Measurements from ENCODE around the gene SMAD7.

The SMAD7 gene

DNA sequence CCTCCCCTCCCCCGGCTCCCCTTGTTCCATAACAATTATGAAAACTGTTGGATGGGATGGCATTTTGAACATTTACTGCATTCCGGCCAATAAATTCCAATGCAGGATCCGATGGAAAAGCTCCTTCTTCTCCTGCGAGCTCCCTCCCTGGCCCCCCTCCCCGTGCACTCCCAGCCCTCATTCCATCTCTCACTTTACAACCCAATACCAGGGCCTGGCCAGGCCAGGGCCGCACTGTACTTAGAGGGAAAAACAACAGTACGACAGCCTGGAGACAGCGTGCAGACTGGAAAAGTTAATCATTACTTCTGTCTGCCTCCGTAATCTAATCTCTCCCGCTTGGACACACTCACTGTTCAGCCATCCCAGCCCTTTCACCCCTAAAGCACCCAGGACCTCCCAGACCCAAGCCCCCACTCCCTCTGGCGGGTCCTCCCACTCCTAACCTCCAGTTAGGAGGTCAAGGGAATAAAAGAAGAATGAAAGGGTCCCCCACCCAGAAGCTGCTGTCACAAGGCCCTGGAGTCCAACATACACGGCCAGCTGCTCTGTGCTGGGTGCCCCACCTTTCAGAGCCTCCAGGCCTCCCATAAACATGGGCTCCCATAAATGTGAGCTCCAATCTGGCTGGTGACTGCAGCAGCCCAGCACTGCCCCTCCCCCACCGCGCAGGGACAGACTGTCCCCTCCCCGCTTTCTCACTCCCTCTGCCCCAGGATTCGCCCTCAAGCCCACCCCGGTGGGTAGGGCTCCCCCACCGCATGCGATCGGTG is 20.6 kb downstream of the SMAD7 start:
- no peak for DNase-seq (ENCODE audit: low read depth in 2 of 2)

DNA sequence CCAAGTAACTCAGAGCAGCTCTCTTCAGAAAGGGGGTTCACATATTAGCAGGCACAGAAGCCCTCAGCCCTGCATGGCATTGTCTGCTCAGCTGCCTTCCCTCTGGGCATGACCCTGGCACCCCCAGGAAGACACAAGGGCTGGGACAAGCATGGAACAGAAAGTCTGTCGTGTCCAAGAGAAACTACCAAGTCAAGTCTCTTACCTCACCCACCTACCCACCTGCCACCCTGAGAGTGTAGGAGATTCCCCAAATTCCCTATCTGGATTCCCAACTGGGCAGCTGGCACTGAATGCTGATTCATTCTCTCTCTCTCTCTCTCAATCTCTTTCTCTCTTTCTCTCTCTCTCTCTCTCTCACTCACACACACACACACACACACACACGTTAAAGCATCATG is 21.6 kb downstream of the SMAD7 start:
- DNase-seq (ENCODE audit: low read depth in 2 of 2): no peak

DNA sequence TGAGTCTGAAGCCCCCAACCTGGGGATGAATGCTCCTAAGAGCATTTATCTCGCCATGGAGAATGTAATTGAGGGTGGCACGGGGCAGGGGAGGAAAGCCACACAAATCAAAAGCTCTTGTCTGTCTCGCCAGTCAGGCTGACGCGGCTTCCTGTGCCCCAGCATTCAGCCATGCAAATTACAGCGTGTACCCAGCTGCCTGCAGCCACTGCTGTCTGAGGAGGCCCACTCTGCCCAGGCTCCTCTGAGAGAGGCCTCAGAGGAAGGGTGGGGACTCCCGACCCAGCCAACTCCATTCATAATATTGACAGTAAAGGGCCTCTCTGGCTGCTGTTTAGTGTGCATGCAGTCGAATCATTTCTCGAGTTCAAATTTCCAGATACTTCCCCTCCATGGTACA is 22.0 kb downstream of the SMAD7 start:
- peak in 1 of 2 donors; percentile 64 for DNase-seq (ENCODE audit: low read depth in 2 of 2)

GRCh38 chr18:48927286-48928080 is 23.3 kb downstream of the SMAD7 start:
- DNase-seq (ENCODE audit: low read depth in 2 of 2): no peak

- DNase-seq (ENCODE audit: low read depth in 2 of 2): no peak
Observed at GRCh38 chr18:48926420-48926857, 24.3 kb downstream of the SMAD7 start.

- DNase-seq (ENCODE audit: low read depth in 2 of 2): no peak
Observed at GRCh38 chr18:48925491-48925780, 25.3 kb downstream of the SMAD7 start.

DNA sequence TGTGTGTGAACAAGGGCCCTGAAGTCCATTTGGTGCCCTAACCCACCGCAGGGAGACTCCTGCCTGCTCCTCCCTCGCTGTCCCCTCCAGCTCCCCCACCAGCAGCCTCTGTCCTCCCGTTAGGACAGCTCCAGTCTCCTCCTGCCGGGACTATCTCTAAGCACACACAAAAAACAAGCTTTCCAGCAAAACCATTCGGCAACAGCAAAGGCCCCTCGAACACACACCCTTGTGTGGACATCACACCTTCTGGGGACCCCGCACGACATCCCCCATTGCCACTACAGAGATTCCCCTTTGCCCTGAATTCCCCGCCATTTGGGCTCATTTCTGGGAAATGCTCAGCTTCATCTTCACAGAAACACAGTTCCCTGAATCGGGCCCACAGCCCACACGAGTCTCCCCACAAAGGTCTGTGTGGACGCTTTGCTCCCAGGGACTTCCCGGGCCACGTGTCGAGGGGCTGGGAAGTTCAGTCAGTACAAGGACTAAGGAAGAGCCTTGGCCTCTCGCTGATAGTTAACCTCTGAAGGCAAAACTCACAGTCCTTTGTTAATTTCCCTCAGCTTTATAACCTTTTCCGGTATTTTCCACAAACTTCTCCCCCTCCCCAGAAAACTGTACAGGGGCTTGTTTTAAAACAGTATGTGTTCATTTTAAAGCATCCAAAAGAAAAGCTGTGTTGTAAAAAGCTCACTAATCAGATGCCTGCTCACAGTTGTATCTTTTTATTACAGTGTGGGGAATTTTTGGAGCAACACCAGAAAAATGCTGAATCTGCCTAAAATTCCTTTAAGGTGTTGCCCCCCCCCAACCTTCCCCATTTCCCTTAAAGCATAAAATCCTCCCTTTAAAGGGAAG is 25.9 kb downstream of the SMAD7 start:
- DNase-seq (ENCODE audit: low read depth in 2 of 2): no peak

GRCh38 chr18:48923746-48924629 is 26.8 kb downstream of the SMAD7 start:
- DNase-seq (ENCODE audit: low read depth in 2 of 2): no peak

GRCh38 chr18:48922801-48923730 is 27.7 kb downstream of the SMAD7 start:
- no peak for DNase-seq (ENCODE audit: low read depth in 2 of 2)

DNA sequence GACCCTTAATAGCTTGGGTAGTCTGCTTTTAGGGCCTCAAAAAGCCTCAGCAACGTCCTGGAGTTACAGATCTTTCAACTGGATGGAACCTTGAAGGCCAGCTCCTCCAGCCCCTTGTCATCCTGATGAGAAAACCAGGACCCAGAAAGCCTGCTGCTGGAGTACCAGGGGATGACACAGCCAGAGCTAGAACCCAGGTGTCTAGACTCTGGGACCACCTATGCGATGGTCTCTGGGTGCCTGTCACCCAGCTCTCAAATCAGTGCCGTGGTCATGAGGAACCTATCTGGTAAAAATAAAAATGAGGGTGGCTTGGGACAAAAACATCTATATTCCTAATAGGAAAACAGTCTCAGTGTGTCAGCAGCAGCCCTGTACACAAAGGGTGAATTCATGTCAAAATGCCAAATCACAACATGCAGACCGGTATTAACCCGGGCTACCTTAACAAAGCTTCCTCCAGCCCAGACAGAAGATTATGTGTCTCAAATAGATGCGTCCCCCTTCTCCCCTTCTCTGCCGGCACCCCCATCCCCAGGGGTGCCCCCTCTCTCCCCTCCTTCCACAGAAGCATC is 28.5 kb downstream of the SMAD7 start:
- DNase-seq (ENCODE audit: low read depth in 2 of 2): no peak

GRCh38 chr18:48921305-48922225 is 29.2 kb downstream of the SMAD7 start:
- DNase-seq (ENCODE audit: low read depth in 2 of 2): no peak

DNA sequence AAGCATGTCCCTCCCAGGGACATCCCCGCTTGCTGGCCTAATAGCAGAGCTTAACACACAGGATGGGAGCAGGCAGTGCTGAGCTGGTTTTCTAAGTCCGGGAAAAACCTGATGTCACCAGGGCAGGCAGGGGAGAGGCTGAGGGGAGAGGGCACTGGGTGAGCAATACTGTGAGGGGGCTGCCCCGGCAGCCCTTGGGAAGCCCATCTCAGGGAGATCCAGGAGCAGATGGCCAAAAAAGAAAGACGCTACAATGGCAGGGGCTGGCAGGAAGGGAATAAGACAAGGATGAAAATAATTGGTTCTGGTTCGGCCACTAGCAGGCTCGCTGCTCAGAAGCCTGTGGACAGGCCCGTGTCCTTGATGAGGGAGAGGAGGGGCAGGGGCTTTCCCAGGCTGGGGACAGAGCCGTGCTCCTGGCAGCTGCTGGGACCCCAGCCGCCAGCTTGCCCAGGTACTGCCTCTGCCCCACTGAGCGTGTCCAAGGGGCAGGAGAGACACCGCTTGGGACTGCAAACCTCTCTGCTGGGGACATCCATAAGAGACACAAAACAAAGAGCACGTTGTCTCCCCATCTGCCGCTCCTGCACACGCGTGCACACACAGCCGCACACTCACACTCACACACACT is 30.2 kb downstream of the SMAD7 start:
- no peak for DNase-seq (ENCODE audit: low read depth in 2 of 2)

DNA sequence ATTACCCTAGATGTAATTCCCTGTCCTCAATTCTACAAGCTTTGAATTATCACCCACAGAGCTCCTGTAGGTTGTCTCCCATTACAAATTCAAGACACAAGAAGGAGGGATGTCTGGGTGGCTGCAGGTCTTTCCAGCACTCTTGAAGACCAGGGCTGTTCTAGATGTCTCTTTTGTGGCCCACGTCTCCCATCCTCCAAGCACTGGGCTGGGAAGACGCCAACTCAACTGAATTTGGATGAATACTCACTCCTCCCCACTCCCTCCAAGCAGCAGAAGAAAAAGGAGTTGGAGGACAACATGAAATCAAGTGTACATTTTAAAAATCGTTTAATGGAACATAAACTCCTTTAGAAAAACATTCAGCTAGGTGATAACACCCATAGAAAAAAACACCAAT is 31.2 kb downstream of the SMAD7 start:
- no peak for DNase-seq (ENCODE audit: low read depth in 2 of 2)

- no peak for DNase-seq (ENCODE audit: low read depth in 2 of 2)
Observed at GRCh38 chr18:48918660-48919456, 31.9 kb downstream of the SMAD7 start.

DNA sequence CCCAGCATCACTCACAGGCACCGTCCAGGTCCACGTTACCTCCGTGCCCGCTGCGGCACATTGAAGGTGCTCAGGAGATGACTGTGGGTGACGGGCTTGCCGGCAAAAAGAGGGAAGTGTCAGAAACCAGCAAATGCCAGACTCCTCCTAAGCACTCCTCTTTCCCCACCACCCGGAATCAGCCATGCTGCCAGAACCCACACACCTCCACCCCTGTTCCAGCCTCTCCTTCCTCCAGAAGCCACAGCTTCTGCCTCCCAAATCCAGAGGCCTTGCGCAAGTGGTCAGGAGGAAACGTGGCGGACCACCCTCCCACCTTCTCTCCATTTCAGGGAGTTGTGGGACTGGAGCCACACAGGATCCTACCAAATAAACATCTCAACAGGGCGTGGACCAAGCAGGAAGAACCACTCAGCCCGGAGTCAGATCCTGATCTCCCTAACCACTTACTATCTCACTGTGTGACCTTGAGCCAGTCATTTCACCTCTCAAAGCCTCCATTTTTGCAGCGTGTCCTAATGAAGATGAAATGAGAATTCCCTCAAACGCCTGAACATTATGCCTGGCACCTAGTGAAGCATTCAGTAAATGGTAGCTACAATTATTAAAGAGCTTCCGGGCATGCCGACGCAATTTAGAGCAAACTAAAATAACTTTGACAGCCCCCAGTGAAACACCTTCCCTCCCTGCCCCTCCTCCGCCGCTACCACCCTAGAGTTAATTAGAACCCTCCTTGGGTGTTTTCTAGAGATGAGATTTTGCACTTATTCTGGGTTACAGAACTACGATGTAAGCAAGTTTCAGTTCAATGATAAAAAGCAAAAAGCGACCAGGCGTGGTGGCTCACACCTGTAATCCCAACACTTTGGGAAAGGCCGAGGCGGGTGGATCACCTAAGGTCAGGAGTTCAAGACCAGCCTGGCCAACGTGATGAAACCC is 32.9 kb downstream of the SMAD7 start:
- no peak for DNase-seq (ENCODE audit: low read depth in 2 of 2)

Measured in stimulated activated CD4-positive, alpha-beta T cell treated with anti-CD3 and anti-CD28 coated beads, Interleukin-1b, Interleukin-23, amount 100 ng/mL, for 1 hour (primary cell).